SH-SY5Y (cell line): ENCODE data around the gene PLCH1.

Experiments used
- GATA2 ChIP-seq: IDR thresholded peaks from 2 replicates; pipeline ENCODE4 v1.6.1; 2011; ENCODE audit warnings: mild to moderate bottlenecking, low read depth, low read length
- GATA3 ChIP-seq: IDR thresholded peaks from 2 replicates; pipeline ENCODE4 v1.6.1; 2011; ENCODE audit warnings: low read depth, mild to moderate bottlenecking, low read length, moderate library complexity

GRCh38 chr3:155607761-155608160 is 137.1 kb downstream of the PLCH1 start:
- TF ChIP-seq GATA2 (no peak), GATA3 (no peak)
